PC-3 (cell line): ENCODE results near the gene DVL1.

Source experiments
- CTCF ChIP-seq: fragments of 300-600 bp; sonication (generic); conservative IDR thresholded peaks from 2 replicates; pipeline ENCODE4 v1.5.1; 2017; ENCODE audit warnings: antibody characterized with exemption, low read depth, mild to moderate bottlenecking, low read length
- EZH2phosphoT487 ChIP-seq: fragments of 300-600 bp; sonication (generic); IDR thresholded peaks from 2 replicates; pipeline ENCODE4 v1.6.1; 2018; ENCODE audit warnings: mild to moderate bottlenecking, antibody characterized with exemption, low read length, borderline replicate concordance

DNA sequence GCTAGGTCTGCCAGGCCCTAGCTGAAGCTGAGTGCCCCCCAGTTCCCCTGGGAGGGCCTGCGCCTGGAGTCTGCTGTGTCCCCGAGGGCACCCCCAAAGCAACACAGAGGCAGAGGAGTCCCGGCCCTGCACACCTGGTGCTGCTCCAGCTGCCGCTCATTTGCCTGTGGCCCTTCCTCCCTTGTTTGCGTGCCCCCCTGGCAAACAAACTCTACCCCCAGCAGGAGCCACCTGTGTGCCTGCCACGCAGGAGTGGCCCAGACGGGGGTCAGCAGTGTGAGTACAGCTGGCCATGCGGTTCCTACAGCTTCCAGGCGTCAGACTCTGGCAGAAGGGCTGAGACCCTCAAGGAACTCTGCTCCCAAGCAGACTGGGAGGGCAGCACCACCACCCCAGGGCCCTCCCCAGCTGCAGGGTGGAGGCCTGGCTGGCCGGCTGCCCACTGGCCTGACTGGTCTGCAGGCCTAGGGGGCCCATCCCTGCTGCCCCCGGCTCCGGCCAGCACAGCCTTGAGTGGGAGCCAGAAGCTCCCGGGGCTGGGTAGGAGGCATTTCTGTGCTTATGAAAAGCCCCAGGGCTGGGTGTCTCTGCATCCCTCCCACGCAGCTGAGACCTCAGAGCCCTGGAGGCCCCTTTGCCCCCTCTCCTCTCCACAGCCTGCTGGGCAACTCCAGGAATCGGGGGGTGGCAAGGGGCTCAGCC is 18.7 kb downstream of the DVL1 start:
- no peak for TF ChIP-seq CTCF
- TF ChIP-seq EZH2phosphoT487, result no peak
